Measurements from ENCODE around the gene GALNT13. TPM values are rescaled to one million over a fixed set of nuclear protein-coding genes. Genes with fewer than 3 reads are reported as not detected.
A peak's percentile ranks its signal among the peaks of the same experiment; 100 is the strongest.

The GALNT13 gene
- total and polyA plus RNA-seq, 2 of the 13 experiments (the other 11 are each of a cell fraction or from before 2014, with no cell fraction given): 1.3 to 5.0 TPM

GRCh38 chr2:154402213-154402612 is 530.5 kb downstream of the GALNT13 start (continued):
- TF ChIP-seq RCOR2 (CRISPR knock-in tag; IDR thresholded peaks at IDR 0.05): no peak
- no peak for TF ChIP-seq HIVEP1 (CRISPR knock-in tag; IDR thresholded peaks at IDR 0.05)
- no peak for TF ChIP-seq ZNF674 (CRISPR knock-in tag; IDR thresholded peaks at IDR 0.05; ENCODE audit: low read depth)
- no peak for TF ChIP-seq ZIK1 (CRISPR knock-in tag; IDR thresholded peaks at IDR 0.05; ENCODE audit: borderline replicate concordance, low read depth)

GRCh38 chr2:154403242-154403790 is 531.6 kb downstream of the GALNT13 start:
- in situ Hi-C loops (cut with HindIII; ENCODE audit: extremely low pct_ligation_motif_present, low pct_unique_long_range_greater_than_20kb) (no loop called here), intact Hi-C loops (cut with micrococcal nuclease; ENCODE audit: unreplicated experiment) (loop anchor here (5.0 to 10.0 kb wide), 2 partner anchors 221 to 284 kb away; no protein-coding TSS in a partner anchor)
- H3K27me3 ChIP-seq (ENCODE audit: control insufficient read depth in 1 of 2, insufficient read depth in 2 of 2, low read length in 2 of 2): no peaks in the 10 kb centered on the region
- BruUV-seq (replicated peaks): no TSS peak
- peak; percentile 35 for DNase-seq (ENCODE audit: low spot score)
- H3K4me3 ChIP-seq (replicated peaks in 1 of 3; ENCODE audit: insufficient read depth in 1 of 3, low read depth in 2 of 3, low read length in 3 of 3): no peak overlapping the region
- no peak overlapping the region for H3K27ac ChIP-seq (ENCODE audit: extremely low read length, insufficient read depth, low read length)
- ATAC-seq: peak; percentile 83
- peak overlapping the region; percentile 22; the same call in 1 of the 2 replicates for H3K4me2 ChIP-seq (ENCODE audit: low read depth, low read length)
- no peaks in the 10 kb centered on the region for H3K79me2 ChIP-seq (ENCODE audit: insufficient read depth, low read length)
- H4K20me1 ChIP-seq (ENCODE audit: insufficient read depth, low read length): no peaks in the 10 kb centered on the region
- H3K36me3 ChIP-seq (replicated peaks in 1 of 2; ENCODE audit: control insufficient read depth in 1 of 2, insufficient read depth in 2 of 2, low read length in 2 of 2): no peaks in the 10 kb centered on the region
- H3K9ac ChIP-seq (ENCODE audit: insufficient read depth, low read depth, low read length): no peak overlapping the region
- 10% methylated on average over 3 of the region's 3 CpGs for whole genome bisulfite sequencing (ENCODE audit: low lambda C conversion rate)
- no peaks in the 10 kb centered on the region for H3K9me3 ChIP-seq (ENCODE audit: low read length)
- H3K4me1 ChIP-seq (ENCODE audit: insufficient read depth, low read length): peaks cover 11% of the 10 kb centered on the region
- FAIRE-seq: no peak
- ChIA-PET CTCF (ENCODE audit: low intra/inter-chr PET ratio, low total read pairs) (interaction anchor here (1.8 kb wide), 1 partner anchor 907 kb away, joined by 8 read pairs; no protein-coding TSS in a partner anchor), POLR2A (no interaction called here)
- no peak overlapping the region for H2AFZ ChIP-seq (ENCODE audit: low read length)
- TF ChIP-seq ZNF562 (CRISPR knock-in tag; IDR thresholded peaks at IDR 0.05; ENCODE audit: borderline replicate concordance) (no peak), KDM3A (CRISPR knock-in tag; IDR thresholded peaks at IDR 0.05; ENCODE audit: low read depth) (no peak), DNMT1 (CRISPR knock-in tag; IDR thresholded peaks at IDR 0.05) (no peak), BCL6 (CRISPR knock-in tag; IDR thresholded peaks at IDR 0.05) (peak; percentile 66), PHF21A (CRISPR knock-in tag; IDR thresholded peaks at IDR 0.05) (0 out of 2 replicates have a peak, but pooled peaks have one; percentile 43), NCOA2 (CRISPR knock-in tag; IDR thresholded peaks at IDR 0.05) (peak; percentile 57; the same call in 1 of the 2 replicates), FOXO1 (CRISPR knock-in tag; IDR thresholded peaks at IDR 0.05) (0 out of 2 replicates have a peak, but pooled peaks have one; percentile 18), FOXP4 (CRISPR knock-in tag; IDR thresholded peaks at IDR 0.05) (peak; percentile 62), ZNF407 (CRISPR knock-in tag; IDR thresholded peaks at IDR 0.05; ENCODE audit: not compliant biosample characterization) (no peak), ZNF430 (CRISPR knock-in tag; IDR thresholded peaks at IDR 0.05) (no peak)
